ENCODE results near the gene TYROBP.
"Not testable (repeated sequence)": the region's sequence is repeated elsewhere in the genome, so short reads cannot be mapped to it uniquely, and the experiment has no call there.

TYROBP gene

DNA sequence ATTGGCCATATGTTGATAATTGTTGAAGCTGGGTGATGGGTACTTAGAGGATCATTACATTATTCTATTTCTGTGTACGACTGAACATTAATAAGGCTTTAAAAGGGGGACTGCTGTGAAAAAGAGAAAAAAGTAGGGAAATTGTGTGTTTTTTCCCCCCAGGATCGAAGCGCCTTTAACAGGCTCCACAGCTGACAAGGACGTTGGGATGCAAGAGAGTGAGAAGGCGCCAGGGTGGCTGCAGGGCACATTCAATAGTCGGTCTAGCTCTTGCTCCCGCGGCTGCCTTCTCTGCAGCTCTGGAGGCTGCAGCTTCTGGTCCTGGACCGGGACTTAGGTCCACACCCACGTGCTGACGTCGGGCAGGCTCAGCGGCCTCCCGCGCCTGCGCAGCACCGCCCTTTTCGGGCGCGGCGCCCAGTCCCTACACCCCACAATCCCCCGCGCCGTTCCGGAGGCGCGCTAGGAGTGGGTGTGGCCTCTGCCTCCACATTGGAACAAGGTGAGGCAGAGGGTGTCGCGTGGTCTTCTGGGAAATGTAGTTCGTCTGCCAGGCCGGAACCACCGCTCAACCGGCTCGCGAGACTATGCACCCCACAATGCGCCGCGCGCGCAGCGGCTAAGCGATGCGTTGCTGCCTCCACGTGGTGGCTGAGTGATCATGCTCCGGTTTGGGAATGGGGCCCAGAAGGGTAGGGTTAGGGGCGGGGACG, 23.2 kb upstream of the TYROBP start:
- DNase-seq, result peak; percentile 100

DNA sequence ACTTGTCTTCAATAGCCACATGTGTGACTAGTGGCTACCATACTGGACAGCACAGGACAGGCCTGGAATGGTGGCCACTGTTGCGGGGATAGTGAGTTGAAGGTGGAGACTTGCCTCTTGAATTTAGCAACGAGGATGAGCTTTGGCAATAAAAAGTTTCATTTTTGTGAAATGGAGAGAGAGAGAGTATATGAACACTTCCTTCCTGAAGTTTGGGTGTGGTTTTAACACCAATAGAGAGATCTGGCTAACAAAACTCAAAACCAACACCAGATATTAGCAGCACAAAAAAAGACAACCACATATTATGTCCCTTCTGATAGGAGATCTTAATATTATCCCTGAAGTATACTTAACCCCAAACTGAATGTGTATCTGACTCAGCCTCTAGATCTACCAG, 21.8 kb upstream of the TYROBP start:
- DNase-seq, result no peak

DNA sequence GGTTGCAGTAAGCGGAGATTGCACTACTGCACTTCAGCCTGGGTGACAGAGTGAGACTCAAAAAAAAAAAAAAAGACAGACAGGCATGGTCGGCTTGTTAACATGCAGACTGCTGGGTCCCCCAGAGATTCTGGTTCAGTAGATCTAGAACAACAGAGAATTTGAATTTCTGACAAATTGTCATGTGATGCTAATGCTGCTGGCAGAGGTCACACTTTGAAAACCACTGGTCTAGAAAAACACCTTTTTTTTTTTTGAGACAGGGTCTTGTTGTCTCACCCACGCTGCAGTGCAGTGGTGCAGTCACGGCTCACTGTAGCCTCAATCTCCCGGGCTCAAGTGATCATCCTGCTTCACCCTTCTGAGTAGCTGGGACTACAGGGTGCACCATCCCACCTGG, 20.4 kb upstream of the TYROBP start:
- DNase-seq, result no peak

DNA sequence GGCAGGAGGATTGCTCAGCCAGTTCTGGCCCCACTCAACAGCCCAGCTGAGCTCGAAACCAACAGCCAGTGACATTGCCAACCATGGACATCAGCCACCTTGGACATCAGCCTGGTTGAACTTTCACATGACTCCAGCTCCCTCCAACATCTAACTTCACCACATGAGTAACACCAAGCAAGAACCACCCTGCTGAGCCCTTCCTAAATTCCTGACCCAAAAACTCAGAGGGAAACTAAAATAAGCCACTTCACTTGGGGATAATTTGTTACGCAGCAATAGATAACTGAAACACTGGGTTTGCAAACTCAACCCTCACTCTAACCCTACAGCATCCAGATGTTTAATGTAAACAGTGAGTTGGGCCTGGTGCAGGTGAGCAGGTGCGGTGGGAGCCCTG, 17.4 kb upstream of the TYROBP start:
- no peak for DNase-seq

DNA sequence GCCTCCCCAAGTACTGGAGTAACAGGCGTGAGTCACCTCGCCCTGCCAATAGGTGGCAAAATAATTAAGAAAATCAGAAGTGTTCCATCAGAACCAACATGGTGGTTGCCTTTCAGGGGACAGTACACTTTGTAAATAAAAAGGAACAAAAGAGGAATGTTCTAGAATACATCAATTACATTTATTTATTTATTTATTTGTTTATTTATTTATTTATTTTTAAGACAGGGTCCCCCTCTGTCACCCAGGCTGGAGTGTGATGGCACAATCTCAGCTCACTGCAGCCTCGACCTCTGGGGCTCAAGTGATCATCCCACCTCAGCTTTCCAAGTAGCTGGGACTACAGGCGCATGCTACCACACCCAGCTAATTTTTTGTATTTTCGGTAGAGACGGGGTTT, 12.9 kb upstream of the TYROBP start:
- no peak for DNase-seq

DNA sequence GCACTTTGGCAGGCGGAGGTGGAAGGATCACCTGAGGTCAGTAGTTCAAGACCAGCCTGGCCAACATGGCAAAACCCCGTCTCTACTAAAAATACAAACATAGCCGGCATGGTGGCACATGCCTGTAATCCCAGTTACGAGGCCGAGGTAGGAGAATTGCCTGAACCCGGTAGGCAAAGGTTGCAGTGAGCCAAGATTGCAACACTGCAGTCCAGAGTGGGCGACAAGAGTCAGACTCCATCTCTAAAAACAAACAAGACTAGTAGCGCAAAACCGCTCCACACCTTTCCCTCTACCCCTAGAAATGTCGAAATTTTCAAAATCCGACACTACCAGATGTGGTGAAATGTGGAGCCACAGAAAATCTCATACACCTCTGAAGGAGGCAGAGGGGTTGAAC, 11.2 kb upstream of the TYROBP start:
- no peak for DNase-seq

DNA sequence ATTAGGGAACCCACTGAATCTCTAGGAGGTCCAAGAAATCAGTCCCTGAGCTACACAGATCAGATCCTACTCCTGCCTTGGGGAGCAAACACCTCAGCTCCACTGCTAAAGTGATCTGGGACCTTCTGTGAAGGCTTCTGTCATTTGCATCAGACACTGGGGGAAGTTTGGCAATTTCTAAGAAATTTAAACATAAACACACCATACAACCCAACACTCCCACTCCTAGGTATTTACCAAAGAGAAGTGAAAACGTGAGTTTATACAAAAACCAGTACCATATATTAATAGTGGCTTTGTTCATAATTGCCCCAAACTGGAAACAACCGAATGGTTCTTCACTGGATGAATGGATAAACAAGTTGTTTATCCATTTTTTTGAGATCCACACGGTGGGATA, 7.3 kb upstream of the TYROBP start:
- no peak for DNase-seq

DNA sequence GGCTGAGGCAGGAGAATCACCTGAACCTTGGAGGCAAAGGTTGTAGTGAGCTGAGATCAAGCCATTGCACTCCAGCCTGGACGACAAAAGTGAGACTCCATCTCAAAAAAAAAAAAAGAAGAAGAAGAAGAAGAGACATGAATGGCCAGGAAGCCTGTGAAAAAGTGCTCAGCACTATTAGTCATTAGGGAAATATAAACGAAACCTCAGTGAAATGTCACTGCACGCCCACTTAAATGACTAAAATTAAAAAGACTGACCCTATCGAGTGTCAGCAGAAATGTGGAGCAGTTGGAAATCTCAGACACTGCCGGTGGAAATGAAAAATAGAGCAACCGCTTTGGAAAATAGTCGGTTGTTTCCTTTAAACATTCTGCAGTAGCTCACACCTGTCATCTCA, 5.5 kb upstream of the TYROBP start:
- DNase-seq, result no peak

DNA sequence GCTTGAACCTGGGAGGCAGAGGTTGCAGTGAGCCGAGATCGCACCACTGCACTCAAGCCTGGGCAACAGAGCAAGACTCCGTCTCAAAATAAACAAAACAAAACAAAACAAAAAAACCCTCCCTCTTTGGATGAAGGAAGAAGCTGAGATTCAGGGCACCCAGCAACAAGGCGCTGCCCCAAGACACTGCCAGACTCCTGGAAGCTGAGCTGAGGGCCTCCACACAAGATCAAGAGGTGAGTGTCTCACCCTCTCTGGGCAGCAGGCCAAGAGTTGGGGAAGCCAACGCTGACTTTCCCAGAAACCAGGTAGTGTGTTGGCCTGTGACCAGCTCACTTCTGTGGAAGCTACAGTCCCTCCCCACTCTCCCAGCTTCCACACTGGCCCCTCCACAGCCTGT, 3.7 kb upstream of the TYROBP start:
- DNase-seq, result peak; percentile 67

DNA sequence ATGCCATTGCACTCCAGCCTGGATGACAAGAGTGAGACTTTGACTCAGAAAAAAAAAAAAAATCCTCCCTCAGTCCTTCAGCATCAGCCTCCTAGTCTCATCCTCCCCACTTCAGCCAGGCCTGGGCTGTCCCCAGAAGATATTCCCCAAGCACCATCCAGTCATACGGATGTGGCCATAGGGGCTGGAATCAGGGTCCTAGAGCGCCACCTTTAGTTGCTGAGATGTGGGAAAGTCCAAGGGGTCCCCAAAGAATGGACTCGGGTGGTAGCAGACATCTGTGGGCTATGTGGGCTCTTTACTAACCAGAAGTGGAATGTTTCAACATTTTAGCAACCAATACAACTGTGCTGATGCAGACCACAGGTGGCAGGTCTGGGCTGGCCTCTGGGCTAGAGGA, 3.1 kb upstream of the TYROBP start:
- DNase-seq, result no peak

DNA sequence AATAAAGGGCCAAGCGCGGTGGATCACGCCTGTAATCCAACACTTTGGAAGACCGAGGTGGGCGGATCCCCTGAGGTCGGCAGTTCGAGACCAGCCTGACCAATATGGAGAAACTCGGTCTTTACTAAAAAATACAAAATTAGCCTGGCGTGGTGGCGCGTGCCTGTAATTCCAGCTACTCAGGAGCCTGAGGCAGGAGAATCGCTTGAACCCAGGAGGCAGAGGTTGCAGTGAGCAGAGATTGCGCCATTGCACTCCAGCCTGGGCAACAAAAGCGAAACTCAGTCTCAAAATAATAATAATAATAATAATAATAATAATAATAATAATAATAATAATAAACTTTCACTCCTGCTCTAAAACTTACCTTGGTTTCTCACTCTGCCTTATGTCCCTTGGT, 2.3 kb upstream of the TYROBP start:
- not testable (repeated sequence) for DNase-seq

DNA sequence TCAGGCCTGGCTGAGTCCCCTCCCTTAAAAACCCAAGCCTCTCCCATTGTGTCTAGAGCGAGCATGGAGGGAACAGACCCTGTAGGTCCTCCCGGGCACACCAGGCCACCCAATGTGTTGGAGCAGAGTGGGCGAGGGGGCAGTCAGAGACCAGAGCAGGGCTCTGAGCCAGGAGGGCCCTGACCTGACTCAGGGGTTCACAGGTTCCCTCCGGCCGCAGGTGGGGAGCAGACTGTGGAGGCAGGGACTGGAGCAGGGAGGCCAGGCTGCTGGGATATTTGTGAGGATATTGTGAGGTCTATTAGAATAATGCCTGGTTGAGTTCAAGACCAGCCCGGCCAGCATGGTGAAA, 1.6 kb upstream of the TYROBP start:
- no peak for DNase-seq

DNA sequence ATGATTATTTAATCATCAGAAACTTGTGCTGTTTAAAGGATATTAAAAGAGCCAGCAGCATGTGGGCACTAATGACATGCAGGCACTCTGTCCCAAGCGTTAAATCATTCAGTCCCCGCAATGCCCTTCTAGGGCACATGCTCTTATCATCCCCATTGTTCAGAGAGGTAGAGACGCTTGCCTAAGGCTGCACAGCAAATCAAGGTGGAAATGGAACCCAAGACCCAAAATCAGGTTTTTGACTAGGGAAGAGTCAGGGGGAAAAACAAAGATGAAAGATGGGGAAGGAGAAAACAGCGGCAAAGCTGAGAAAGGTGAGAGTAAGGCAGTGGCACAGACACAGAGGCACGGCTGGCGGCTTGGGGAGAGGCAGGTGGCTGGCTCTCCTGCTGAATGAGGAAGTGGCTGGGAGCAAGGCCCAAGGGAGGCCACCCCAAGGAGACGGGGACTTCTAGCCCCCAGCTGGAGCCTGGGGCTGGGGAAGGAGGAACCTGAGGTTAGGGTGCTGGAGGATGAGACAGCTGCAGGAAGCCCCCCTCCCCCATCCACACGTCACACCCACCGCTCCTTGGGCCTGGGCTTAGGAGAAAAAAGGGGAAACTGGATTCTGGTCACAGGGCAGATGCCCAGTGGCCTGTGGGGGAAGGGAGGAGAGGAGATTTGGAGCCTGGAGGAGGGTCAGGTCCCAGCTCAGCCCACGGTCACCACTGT, 1.0 kb upstream of the TYROBP start:
- DNase-seq, result no peak

DNA sequence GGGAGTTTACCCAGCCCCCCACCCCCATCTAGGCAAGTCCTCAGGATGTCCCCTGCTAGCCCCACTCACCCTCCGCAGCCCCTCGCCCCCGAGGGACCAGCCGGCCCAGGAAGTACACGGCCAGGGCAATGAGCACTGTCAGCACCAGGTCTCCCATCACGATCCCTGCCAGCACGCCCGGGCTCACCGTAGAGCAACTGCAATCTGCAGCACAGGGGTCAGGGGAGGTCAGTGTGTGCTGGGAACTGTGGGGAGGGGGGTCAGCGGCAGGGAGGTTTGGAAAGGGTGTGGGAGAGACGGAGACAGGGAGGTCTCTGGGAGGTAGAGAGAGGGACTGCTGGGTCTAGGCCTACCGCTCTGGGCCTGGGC, 734 bp downstream of the TYROBP start:
- DNase-seq, result no peak

DNA sequence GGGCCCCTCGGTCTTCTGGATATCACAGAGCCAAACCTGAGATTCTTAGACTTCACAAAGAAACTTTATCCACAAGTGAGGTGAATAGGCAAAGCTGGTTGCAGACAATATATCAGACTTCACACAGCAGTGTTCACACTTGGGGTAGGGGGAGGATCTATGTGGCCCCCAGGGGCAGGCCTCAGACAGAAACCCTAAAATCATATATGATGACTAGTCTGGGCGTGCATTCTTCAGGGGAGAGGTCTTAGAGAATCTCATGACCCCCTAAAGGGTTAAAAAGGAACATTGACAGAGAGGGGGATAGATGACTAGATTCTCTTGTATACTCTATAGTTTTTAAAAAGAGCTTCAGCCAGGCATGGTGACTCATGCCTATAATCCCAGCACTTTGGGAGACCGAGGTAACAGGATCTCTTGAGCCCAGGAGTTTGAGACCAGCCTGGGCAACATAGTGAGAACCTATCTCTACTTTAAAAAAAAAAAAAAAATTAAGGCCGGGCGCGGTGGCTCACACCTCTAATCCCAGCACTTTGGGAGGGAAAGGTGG, 2.8 kb downstream of the TYROBP start:
- no peak for DNase-seq

DNA sequence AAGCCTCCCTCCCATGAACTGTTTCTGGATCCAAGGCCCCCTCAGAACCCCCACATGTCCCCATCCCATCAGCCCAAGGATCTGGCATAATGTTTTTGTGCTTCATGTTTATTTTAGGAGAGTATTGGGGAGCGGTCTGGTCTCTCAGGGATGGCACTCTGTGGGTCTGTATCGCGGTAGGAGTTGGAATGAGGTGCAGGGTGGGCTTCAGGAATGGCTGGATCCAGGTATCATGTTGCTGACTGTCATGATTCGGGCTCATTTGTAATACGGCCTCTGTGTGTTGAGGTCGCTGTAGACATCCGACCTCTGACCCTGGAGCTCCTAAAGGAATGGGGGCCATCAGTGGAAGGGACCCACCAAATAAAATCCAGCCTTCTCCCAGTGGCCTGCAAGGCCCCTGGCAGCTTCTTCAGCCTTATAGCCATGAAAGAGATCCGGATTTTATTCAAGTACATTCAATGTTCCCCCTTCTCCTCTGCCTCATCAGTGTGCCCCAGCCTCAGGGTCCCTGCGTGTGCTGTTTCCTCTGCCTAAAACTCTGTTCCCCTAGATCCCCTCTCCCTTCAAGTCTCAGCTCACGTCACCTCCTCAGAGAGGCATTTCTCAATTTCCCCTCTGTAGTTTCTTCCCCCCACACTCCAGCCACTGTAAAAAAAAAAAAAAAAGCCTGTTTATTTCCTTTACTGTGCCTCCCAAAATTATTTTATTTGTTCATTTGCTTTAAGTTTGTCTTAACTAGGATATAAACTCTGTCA, 3.6 kb downstream of the TYROBP start:
- no peak for DNase-seq

DNA sequence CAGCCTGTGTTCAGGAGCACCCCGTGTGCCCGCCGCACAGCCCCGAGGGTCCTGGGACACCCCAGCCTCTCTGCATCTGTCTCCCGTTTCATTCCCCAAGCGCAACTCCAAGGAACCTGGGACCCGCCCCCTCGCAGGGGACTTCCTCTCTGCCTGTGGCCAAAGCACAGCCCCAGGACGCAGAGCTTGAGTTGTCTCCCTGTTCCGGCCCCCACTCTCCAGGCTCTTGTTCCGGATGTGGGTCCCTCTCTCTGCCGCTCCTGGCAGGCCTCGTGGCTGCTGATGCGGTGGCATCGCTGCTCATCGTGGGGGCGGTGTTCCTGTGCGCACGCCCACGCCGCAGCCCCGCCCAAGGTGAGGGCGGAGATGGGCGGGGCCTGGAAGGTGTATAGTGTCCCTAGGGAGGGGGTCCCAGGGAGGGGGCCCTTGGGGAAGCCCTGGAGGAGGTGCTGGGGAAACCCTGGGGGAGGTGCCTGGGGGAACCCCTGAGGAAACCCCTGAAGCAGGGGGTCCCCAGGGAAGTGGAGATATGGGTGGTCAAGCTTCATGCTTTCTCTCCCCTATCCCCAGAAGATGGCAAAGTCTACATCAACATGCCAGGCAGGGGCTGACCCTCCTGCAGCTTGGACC, 4.4 kb downstream of the TYROBP start:
- DNase-seq, result peak; percentile 95

DNA sequence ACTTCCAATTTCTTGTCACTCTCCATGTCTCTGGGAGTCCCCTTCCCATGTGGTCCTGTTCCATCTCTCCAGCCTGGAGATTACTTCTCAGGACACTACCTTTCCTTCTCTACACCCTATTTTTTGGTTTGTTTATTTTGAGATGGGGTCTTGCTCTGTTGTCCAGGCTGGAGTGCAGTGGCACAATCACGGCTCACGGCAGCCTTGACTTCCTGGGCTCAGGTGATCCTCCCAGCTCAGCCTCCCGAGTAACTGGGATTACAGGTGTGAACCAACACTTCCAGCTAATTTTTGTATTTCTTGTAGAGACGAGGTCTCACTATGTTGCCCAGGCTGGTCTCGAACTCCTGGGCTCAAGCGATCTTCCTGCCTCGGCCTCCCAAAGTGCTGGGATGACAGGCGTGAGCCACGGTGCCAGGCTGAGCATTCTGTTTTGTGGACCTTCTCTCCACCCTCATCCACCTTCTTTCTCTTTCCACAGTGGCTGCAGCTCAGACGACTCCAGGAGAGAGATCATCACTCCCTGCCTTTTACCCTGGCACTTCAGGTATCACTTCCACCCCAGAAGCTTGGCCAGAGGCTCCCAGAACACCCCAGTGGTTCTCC, 5.1 kb downstream of the TYROBP start:
- DNase-seq, result peak; percentile 61

DNA sequence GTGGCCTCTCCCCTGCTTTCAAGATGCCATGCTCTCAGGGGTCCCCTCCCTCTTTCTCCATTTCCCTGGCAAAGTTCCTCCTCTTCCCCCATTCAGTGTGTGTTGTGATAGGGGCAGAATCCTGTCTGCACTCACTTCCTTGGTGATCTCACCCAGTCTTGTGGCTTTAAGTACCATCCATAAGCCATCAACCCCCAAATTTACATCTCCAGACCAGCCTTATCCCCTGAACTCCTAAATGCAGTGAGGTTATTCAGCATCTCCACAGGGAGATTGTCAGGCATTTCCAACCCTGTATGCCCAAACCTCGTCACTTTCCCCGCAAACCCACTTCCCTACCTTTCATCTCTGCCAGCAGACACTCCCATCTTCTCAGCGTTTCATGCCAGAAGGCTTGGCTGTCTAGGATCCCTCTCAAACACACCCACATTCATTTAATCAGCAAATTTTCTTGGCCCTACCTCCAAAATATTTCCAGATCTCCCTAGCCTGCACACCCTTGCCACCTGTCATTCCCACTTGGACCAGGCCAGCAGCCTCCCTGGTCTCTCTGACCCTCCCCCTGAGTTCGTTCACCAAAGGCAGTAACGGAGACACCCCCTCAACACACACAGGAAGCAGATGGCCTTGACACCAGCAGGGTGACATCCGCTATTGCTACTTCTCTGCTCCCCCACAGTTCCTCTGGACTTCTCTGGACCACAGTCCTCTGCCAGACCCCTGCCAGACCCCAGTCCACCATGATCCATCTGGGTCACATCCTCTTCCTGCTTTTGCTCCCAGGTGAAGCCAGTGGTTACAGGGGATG, 6.0 kb downstream of the TYROBP start, which contains the start of gene HCST:
Gene HCST (plus strand): TSS at position 676 of the 808 bp plus-strand sequence. CDS start 65 bp downstream, at position 741.
- DNase-seq, result no peak

DNA sequence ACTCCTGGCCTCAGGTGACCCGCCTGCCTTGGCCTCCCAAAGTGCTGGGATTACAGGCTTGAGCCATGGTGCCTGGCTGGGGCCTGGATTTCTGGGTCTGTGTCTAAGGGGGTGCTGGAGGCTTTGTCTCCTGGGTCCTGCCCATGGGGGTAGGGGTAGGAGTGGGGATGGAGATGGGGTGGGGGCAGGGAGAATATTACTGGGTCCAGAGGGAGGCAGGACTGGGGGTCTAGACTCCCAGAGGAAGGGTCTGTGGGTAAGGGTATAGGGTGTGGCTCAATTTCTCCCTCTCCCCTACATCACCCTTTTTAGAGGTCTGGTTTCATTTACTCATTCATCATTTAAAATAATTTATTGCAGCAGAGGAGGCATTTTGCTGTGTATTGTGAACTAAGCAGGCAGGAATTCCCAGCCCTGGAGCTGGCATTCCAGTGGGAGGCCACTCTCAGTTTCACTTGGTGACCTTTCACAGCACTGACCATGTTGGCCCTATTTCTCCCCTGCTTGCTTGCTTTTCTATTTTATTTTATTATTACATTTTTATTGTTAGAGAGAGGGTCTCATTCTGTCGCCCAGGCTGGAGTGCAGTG, 6.9 kb downstream of the TYROBP start:
- no peak for DNase-seq

DNA sequence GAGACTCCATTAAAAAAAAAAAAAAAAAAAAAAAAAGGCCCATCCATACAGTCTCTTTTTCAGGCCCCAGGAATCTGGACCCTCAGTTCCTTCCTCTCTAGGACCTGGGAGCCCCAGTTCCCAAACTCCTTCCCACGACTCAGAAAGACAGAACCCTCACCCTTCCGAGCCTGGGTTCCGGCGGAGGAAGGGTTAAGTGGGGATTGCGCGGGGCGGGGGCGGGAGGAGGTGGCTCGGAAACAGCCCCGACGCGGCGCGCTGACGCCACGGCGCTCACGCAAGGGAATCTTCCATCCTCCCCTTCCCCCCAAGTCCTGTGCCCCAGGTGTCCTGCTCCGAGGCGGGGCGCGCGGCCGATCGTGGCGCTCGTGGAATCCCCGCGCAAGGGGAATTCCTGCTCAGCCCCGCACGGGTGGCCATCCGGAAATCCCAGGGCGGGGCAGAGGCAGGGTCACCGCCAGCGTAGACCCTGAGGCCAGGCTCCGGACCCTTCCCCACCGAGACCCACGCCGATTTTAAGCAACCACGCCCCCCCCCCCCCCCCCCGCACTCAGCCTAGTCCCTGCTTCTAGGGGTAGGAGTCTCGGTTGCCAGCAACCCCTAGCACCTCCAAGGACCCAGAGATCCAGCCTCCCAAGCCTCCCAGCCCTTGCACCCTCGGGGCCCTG, 8.4 kb downstream of the TYROBP start:
- peak; percentile 97 for DNase-seq
